ENCODE results near the gene SGCB. TPM values are rescaled to one million over a fixed set of nuclear protein-coding genes. Genes with fewer than 3 reads are reported as not detected.

The SGCB gene, protein sequence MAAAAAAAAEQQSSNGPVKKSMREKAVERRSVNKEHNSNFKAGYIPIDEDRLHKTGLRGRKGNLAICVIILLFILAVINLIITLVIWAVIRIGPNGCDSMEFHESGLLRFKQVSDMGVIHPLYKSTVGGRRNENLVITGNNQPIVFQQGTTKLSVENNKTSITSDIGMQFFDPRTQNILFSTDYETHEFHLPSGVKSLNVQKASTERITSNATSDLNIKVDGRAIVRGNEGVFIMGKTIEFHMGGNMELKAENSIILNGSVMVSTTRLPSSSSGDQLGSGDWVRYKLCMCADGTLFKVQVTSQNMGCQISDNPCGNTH
- total RNA-seq, result 26.5 and 27.6 TPM in 2 replicates

DNA sequence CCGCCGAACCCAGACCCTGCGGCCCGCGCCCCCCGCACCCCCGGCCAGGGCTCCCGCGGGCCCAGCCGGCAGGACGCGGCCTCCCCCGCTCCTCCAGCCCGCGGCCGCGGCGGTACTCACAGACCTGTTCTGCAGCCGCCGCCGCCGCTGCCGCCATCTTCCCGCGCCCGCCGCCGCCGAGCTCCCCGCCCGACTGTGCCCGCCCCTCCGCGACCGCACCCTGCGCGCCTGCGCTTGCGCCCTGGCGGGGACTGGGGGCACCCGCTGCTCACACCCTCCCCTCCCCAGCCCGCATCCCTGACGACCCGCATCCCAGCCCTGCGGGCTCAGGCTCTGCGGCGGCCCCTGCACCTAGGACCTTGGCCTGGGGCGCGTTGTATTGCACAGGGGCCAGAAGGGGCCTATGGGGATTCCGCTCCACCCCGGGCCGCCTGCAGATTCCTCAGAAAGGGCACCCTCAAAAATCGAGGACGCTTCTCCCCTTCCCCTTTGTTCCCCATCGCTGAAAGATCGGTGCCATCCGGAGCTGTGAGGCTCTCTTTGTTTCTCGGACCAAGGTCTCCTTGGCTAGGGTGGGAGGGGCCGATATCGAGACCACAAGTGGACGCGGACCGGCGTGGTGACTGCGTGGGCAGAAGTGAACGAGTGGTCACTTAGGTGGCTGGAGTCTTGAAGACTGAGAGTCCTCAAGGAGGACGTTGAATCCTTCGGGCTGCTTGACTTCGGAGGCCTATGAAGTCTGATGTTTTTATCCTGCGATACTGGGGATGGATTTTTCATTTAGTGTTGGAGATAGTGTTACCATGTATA lies at the start of gene SGCB:
Gene SGCB, minus strand, starts transcription at position 197 of the 810 bp plus-strand sequence. Its CDS starts 40 bp downstream, at position 157.

DNA sequence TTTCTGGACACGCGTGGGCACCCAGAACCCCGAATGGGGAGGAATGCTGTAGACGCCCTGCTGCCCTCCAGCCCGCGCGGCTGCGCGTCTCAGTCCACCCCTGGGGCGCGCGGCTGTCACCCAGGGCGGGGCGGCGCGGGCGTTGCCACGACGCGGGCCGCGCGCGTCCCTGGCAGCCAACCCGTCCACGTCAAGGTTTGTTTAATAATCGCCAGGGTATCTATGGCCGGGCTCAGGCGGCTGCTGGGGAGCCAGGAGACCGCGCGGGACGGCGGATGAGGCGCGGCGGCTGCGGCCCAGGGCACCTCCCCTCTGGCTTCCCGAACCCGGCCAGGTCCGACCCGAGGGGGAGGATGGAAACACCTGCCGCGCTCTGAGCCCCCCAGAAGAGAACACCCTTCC lies 13.1 kb upstream of the SGCB start, which contains the start of gene SPATA18:
Gene SPATA18, plus strand, starts transcription at position 92 of the 402 bp plus-strand sequence. CDS start 401 bp downstream, outside the sequence.

DNA sequence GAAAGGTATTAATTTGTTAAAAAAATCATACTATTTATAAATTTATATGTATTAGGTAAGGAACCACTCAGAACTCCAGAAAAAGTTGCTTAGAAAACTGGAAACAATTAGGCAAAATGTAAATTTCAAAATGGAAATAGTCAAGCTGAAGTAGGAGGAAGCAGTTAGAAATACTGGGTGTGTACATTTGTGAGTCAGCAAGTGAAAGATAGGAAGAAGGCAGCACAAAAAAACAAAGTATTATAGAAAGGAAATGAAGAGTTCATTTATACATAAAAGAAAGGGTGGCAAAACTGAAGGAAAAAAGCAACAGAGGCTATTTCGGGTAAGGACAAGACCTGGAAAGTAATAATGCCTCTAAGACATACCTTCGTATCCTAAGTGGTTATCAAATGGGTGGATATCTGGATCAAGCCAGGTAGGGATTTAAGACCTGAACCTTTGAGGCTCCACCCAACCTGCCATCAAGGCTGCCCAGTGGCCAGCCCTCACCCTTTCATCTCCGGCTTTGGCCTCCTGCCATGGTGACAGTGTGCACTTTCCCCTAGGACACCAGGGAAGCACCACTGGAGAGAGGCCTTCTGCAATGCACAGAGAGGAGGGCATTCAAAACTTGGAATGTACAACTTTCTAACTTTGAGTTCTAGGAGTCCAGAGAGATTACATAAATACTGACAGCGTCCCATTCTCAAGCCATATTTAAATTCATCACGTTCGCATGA lies 18.0 kb downstream of the SGCB start, which contains the start of gene LRRC66:
Gene LRRC66, minus strand, starts transcription at position 428 of the 722 bp plus-strand sequence. CDS start 2,750 bp downstream, outside the sequence.

Other genes starting within 250 kb of the SGCB start
- gene DCUN1D4, start 195.1 kb downstream of the SGCB start, total RNA-seq, result 32.8 and 70.7 TPM in 2 replicates
- gene LRRC66, start 17.9 kb downstream of the SGCB start, total RNA-seq, result 0.47 and 0.77 TPM in 2 replicates
- 17.7 and 22.2 TPM in 2 replicates for gene SPATA18, start 13.0 kb upstream of the SGCB start, total RNA-seq